Fibroblast of lung (primary cell): ENCODE data around the gene DCTN4. TPM values are rescaled to one million over a fixed set of nuclear protein-coding genes. Genes with fewer than 3 reads are reported as not detected.
"Not testable (repeated sequence)": the region's sequence is repeated elsewhere in the genome, so short reads cannot be mapped to it uniquely, and the experiment has no call there.

Source experiments
- DNase-seq, 2 donors: peaks; one replicate each; pipeline versions ENCODE4 v3.0.0 to v3.0.0-alpha.2; 2010; ENCODE audit warnings: low read depth in 2 of 2
- H2AFZ ChIP-seq: 2 replicates; pipeline ENCODE4 v1.5.1; 2012; ENCODE audit warnings: low read length, control low read depth, inconsistent platforms
- H3K27ac ChIP-seq: 2 replicates; pipeline ENCODE4 v1.5.1; 2011; ENCODE audit warnings: low read length, control low read depth; ENCODE audit not compliant: insufficient read depth
- H3K27me3 ChIP-seq: 2 replicates; pipeline ENCODE4 v1.5.1; 2011; ENCODE audit warnings: mild to moderate bottlenecking, low read length; ENCODE audit not compliant: control insufficient read depth, insufficient read depth
- H3K36me3 ChIP-seq: 2 replicates; pipeline ENCODE4 v1.5.1; 2011; ENCODE audit warnings: low read length; ENCODE audit not compliant: control insufficient read depth, insufficient read depth
- H3K4me1 ChIP-seq: 2 replicates; pipeline ENCODE4 v1.5.1; 2011; ENCODE audit warnings: low read length; ENCODE audit not compliant: control insufficient read depth, insufficient read depth; ENCODE audit errors: extremely low read depth
- H3K4me2 ChIP-seq: 2 replicates; pipeline ENCODE4 v1.5.1; 2011; ENCODE audit warnings: low read length, control low read depth; ENCODE audit not compliant: insufficient read depth; ENCODE audit errors: extremely low read depth
- H3K4me3 ChIP-seq, 4 experiments: fragments of 200-600 bp in 1 of 4; sonication (generic) in 1 of 4; replicated peaks in 1 of 4; 2 replicates each; pipeline ENCODE4 v1.5.1; 2011 to 2016; ENCODE audit warnings: low read length in 4 of 4, low read depth in 3 of 4, mild to moderate bottlenecking in 3 of 4, control low read depth in 2 of 4, inconsistent platforms in 1 of 4, mixed read lengths in 1 of 4; ENCODE audit not compliant: insufficient read depth in 1 of 4; ENCODE audit errors: control extremely low read depth in 1 of 4
- H3K79me2 ChIP-seq: 2 replicates; pipeline ENCODE4 v1.5.1; 2012; ENCODE audit warnings: mild to moderate bottlenecking, low read length, inconsistent platforms; ENCODE audit not compliant: control insufficient read depth, insufficient read depth
- H3K9ac ChIP-seq: 2 replicates; pipeline ENCODE4 v1.5.1; 2011; ENCODE audit warnings: mild to moderate bottlenecking, low read length, control low read depth; ENCODE audit not compliant: insufficient read depth
- H3K9me3 ChIP-seq: 2 replicates; pipeline ENCODE4 v1.5.1; 2012; ENCODE audit warnings: low read depth, low read length; ENCODE audit not compliant: control insufficient read depth, insufficient read depth
- H4K20me1 ChIP-seq: 2 replicates; pipeline ENCODE4 v1.5.1; 2011; ENCODE audit warnings: low read length; ENCODE audit not compliant: control insufficient read depth, insufficient read depth; ENCODE audit errors: extremely low read depth
- EZH2 ChIP-seq: IDR thresholded peaks from 2 replicates; pipeline ENCODE4 v1.5.1; 2012; ENCODE audit warnings: low read length, control low read depth, mild to moderate bottlenecking; ENCODE audit errors: missing control alignments
- polyA plus RNA-seq, 2 donors: library from polyadenylated mRNA; depleted of rRNA in 1 of 2; stranded (reverse) in 1 of 2; unstranded in 1 of 2; fragments of >200 nt; gene quantifications; 2 replicates each; pipeline ENCODE4 v1.2.1, GENCODE V29; 2011 to 2012; ENCODE audit warnings: missing spikeins in 1 of 2
- total RNA-seq: library from RNA; depleted of rRNA; stranded (reverse); fragments of >200 nt; gene quantifications from 2 replicates; pipeline ENCODE4 v1.2.1, GENCODE V29; 2014
- TF ChIP-seq, protein P1 (sequence below), 2 donors: IDR thresholded peaks in 1 of 2; conservative IDR thresholded peaks in 1 of 2; 1 replicate in 1 of 2; 2 replicates in 1 of 2; pipeline ENCODE4 v1.5.1; 2011 to 2012; ENCODE audit warnings: low read length in 2 of 2, control low read depth in 1 of 2, inconsistent platforms in 1 of 2, low read depth in 1 of 2, mild to moderate bottlenecking in 1 of 2

Gene DCTN4
- total and polyA plus RNA-seq, 2 donors (not counting 1 experiment from before 2014, with no cell fraction given): 60.0 to 67.2 TPM

DNA sequence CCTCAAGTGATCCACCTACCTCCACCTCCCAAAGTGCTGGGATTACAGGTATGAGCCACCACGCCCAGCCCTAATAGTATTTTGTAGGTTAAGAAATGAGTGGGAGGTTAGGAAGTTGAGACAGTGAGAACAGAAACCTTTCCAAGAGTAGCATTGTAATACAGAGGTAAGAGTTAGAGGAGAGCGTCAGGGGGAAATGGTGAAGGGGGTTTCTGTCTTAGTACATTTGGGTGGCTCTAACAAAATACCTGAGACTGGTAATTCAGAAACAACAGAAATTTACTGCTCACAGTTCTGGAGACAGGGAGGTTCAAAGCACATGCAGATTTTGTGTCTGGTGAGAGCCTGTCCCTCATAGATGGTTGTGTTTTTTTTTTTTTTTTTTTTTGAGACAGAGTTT is 38.6 kb upstream of the DCTN4 start:
- no peaks in the 10 kb centered on the region for H4K20me1 ChIP-seq
- no peaks in the 10 kb centered on the region for H3K27me3 ChIP-seq
- no peak for TF ChIP-seq EZH2
- TF ChIP-seq, protein P1, sequence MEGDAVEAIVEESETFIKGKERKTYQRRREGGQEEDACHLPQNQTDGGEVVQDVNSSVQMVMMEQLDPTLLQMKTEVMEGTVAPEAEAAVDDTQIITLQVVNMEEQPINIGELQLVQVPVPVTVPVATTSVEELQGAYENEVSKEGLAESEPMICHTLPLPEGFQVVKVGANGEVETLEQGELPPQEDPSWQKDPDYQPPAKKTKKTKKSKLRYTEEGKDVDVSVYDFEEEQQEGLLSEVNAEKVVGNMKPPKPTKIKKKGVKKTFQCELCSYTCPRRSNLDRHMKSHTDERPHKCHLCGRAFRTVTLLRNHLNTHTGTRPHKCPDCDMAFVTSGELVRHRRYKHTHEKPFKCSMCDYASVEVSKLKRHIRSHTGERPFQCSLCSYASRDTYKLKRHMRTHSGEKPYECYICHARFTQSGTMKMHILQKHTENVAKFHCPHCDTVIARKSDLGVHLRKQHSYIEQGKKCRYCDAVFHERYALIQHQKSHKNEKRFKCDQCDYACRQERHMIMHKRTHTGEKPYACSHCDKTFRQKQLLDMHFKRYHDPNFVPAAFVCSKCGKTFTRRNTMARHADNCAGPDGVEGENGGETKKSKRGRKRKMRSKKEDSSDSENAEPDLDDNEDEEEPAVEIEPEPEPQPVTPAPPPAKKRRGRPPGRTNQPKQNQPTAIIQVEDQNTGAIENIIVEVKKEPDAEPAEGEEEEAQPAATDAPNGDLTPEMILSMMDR (conservative IDR thresholded peaks at IDR 0.05 in 1 of 2, IDR thresholded peaks at IDR 0.05 in 1 of 2; ENCODE audit: low read depth in 1 of 2, low read length in 2 of 2): no peak
- peaks cover 39% of the 10 kb centered on the region for H3K79me2 ChIP-seq
- H3K9ac ChIP-seq: no peak overlapping the region
- H3K4me2 ChIP-seq: no peak overlapping the region
- no peaks in the 10 kb centered on the region for H3K9me3 ChIP-seq
- peaks cover 12% of the 10 kb centered on the region for H3K36me3 ChIP-seq
- no peak for DNase-seq
- H3K4me3 ChIP-seq: no peak overlapping the region
- no peak overlapping the region for H2AFZ ChIP-seq
- no peak overlapping the region for H3K27ac ChIP-seq
- peaks cover 3% of the 10 kb centered on the region for H3K4me1 ChIP-seq

DNA sequence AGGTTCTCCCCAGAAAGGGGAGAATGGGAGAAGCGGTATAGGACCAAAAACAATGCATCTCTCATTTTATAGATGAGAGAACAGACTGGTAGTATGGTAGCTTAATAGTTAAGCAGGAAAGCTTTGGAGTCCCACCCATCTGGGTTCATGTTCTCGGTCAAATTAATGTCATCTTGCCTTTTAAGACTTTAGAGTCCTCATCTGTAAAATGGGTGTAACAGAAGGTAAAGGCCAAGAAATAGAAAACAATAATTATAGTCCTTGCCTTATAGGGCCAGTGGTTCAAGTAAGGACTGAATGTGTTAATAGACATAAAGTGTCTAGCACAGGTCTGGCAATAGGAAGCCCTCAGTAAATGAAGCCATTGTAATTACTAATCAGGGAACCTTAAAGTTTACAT is 36.1 kb upstream of the DCTN4 start:
- Histone ChIP-seq H2AFZ (no peak overlapping the region), H3K4me3 (no peak overlapping the region), H3K4me1 (peaks cover 6% of the 10 kb centered on the region), H3K79me2 (peaks cover 57% of the 10 kb centered on the region), H3K27ac (no peak overlapping the region), H4K20me1 (no peaks in the 10 kb centered on the region), H3K27me3 (no peaks in the 10 kb centered on the region), H3K36me3 (peaks cover 12% of the 10 kb centered on the region), H3K9ac (no peak overlapping the region), H3K4me2 (no peak overlapping the region), H3K9me3 (no peaks in the 10 kb centered on the region)
- DNase-seq: no peak
- TF ChIP-seq, protein P1 (conservative IDR thresholded peaks at IDR 0.05 in 1 of 2, IDR thresholded peaks at IDR 0.05 in 1 of 2; ENCODE audit: low read depth in 1 of 2, low read length in 2 of 2): no peak
- no peak for TF ChIP-seq EZH2

DNA sequence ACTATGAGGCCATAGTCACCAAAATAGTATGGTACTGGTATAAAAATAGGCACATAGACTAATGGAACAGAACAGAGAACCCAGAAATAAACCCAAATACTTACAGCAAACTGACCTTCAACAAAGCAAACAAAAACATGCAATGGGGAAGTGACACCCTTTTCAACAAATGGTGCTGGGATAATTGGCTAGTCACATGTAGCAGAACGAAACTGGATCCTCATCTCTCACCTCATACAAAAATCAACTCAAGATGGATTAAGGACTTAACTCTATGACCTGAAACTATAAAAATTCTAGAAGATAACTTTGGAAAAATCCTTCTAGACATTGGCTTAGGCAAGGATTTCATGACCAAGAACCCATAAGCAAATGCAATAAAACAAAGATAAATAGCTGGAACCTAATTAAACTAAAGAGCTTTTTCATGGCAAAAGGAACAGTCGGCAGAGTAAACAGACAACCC is 34.6 kb upstream of the DCTN4 start:
- peaks cover 70% of the 10 kb centered on the region for H3K79me2 ChIP-seq
- not testable (repeated sequence) for DNase-seq
- peaks cover 12% of the 10 kb centered on the region for H3K4me1 ChIP-seq

More for the DNA sequence above, 34.6 kb upstream of the DCTN4 start:
- H3K27ac ChIP-seq, H2AFZ ChIP-seq, H4K20me1 ChIP-seq, H3K4me2 ChIP-seq, H3K9ac ChIP-seq, H3K9me3 ChIP-seq, H3K27me3 ChIP-seq, H3K4me3 ChIP-seq: not testable (repeated sequence)
- H3K36me3 ChIP-seq: peaks cover 12% of the 10 kb centered on the region
